K562 (cell line): ENCODE measurements around the gene UPK3A. TPM values are rescaled to one million over a fixed set of nuclear protein-coding genes. Genes with fewer than 3 reads are reported as not detected.

Experiments used
- ATF7 ChIP-seq: fragments of 450-650 bp; IDR thresholded peaks from 2 replicates; pipeline ENCODE4 v1.7.1; 2014; ENCODE audit warnings: mild to moderate bottlenecking, moderate library complexity
- CBFA2T2 ChIP-seq: fragments of 450-650 bp; conservative IDR thresholded peaks from 2 replicates; pipeline ENCODE4 v1.6.1; 2017; ENCODE audit warnings: mild to moderate bottlenecking
- CSDE1 ChIP-seq, 2 experiments: fragments of 450-650 bp; IDR thresholded peaks; 2 replicates each; pipeline ENCODE4 v1.6.1; 2016; ENCODE audit warnings: mild to moderate bottlenecking in 1 of 2
- DACH1 ChIP-seq: fragments of 450-650 bp; IDR thresholded peaks from 2 replicates; pipeline ENCODE4 v1.6.1; 2018; ENCODE audit not compliant: partially characterized antibody
- E4F1 ChIP-seq: fragments of 250-450 bp; sonication (Bioruptor Pico); IDR thresholded peaks from 2 replicates; pipeline ENCODE4 v1.5.0; 2021; ENCODE audit warnings: mild to moderate bottlenecking, borderline replicate concordance
- GABPB2 ChIP-seq: fragments of 250-450 bp; sonication (Bioruptor Pico); conservative IDR thresholded peaks from 2 replicates; pipeline ENCODE4 v1.5.1; 2021; ENCODE audit warnings: mild to moderate bottlenecking
- GATAD2A ChIP-seq: fragments of 450-650 bp; IDR thresholded peaks from 2 replicates; pipeline ENCODE4 v1.6.1; 2017
- MCM7 ChIP-seq, 2 experiments: fragments of 450-650 bp; IDR thresholded peaks; 2 replicates each; pipeline ENCODE4 v1.6.1; 2016 to 2018
- MXD1 ChIP-seq: fragments of 250-450 bp; sonication (Bioruptor Pico); IDR thresholded peaks from 2 replicates; pipeline ENCODE4 v1.8.0; 2021; ENCODE audit warnings: borderline replicate concordance, mild to moderate bottlenecking, moderate library complexity; ENCODE audit not compliant: poor library complexity, severe bottlenecking
- NEUROD1 ChIP-seq: fragments of 150-350 bp; IDR thresholded peaks from 2 replicates; pipeline ENCODE4 v1.6.1; 2014; ENCODE audit warnings: borderline replicate concordance, low read length, low read depth; ENCODE audit not compliant: partially characterized antibody
- NKRF ChIP-seq: fragments of 450-650 bp; IDR thresholded peaks from 2 replicates; pipeline ENCODE4 v1.6.1; 2016; ENCODE audit warnings: borderline replicate concordance
- PCBP2 ChIP-seq: fragments of 200-400 bp; formaldehyde crosslinking; IDR thresholded peaks from 2 replicates; pipeline ENCODE4 v1.6.1; 2018; ENCODE audit warnings: low read length, low read depth, mild to moderate bottlenecking, moderate library complexity; ENCODE audit not compliant: poor library complexity, severe bottlenecking
- RUNX1 ChIP-seq: sonication (generic); IDR thresholded peaks from 2 replicates; pipeline ENCODE4 v1.6.1; 2016; ENCODE audit warnings: antibody characterized with exemption, low read depth
- YBX1 ChIP-seq: fragments of 450-650 bp; IDR thresholded peaks from 2 replicates; pipeline ENCODE4 v1.7.1; 2016; ENCODE audit warnings: mild to moderate bottlenecking
- ZBTB33 ChIP-seq: sonication (generic); formaldehyde crosslinking; IDR thresholded peaks from 2 replicates; pipeline ENCODE4 v1.8.1; 2023; ENCODE audit warnings: mild to moderate bottlenecking, missing genetic modification reagents
- ZBTB8A ChIP-seq: fragments of 450-650 bp; IDR thresholded peaks from 2 replicates; pipeline ENCODE4 v1.6.1; 2018; ENCODE audit warnings: mild to moderate bottlenecking, moderate library complexity; ENCODE audit not compliant: partially characterized antibody
- ZNF134 ChIP-seq: fragments of 250-450 bp; sonication (Bioruptor Pico); conservative IDR thresholded peaks from 2 replicates; pipeline ENCODE4 v1.4.0; 2020
- ZNF263 ChIP-seq: sonication (generic); formaldehyde crosslinking; IDR thresholded peaks from 2 replicates; pipeline ENCODE4 v1.8.0; 2022; ENCODE audit warnings: mild to moderate bottlenecking, missing genetic modification reagents, borderline replicate concordance
- ZNF3 ChIP-seq: fragments of 250-450 bp; sonication (Bioruptor Pico); IDR thresholded peaks from 2 replicates; pipeline ENCODE4 v1.5.0; 2021; ENCODE audit warnings: mild to moderate bottlenecking, moderate library complexity
- ZNF395 ChIP-seq: fragments of 200-800 bp; sonication (Bioruptor generic); IDR thresholded peaks from 2 replicates; pipeline ENCODE4 v1.6.1; 2017; ENCODE audit warnings: missing genetic modification characterization, missing compliant biosample characterization
- polyA plus RNA-seq, 8 experiments: library from polyadenylated mRNA; depleted of rRNA in 4 of 8; stranded (reverse) in 5 of 8; unstranded in 3 of 8; fragments of >200 nt; fragmentation: Nextera tagmentation in 2 of 8; fragmentation: Illumina TruSeq in 1 of 8; extraction: Ambion mirVana in 2 of 8; extraction: Trizol in 1 of 8; gene quantifications; 2 replicates each; pipeline versions ENCODE4 v1.2.1 to v1.2.3, GENCODE V29; 2011 to 2014; ENCODE audit warnings: inconsistent platforms in 1 of 8, missing spikeins in 1 of 8
- total RNA-seq, 7 experiments: library from RNA; depleted of rRNA in 6 of 7; stranded (reverse); fragments of >200 nt in 6 of 7; fragmentation: Illumina TruSeq in 2 of 7; extraction: Trizol in 2 of 7; gene quantifications; 2 replicates each; pipeline versions ENCODE4 v1.2.1 to v1.2.3, GENCODE V29; 2011 to 2021; ENCODE audit warnings: low replicate concordance in 1 of 7

Gene UPK3A
- total and polyA plus RNA-seq, 9 of the 15 experiments (the other 6 are each of a cell fraction or from before 2014, with no cell fraction given): not detected

DNA sequence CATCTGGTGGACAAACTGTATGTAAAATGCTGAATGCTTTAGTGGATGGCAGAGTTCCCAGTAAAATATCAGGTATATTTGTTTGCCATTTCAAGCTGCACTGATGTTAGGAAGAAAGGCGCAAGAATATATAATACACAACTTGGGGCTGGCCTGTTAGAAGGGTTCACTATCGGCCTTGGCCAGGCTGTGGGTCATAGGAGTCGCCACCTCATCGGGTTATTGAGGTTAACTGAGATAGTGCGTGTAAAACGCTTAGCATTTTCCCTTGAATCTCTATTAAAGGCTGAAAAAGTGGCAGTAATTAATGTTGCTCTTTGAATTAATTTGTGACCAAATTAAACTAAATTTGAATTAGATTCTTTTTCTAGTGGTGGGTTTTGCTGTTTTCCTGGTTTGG, 30.0 kb downstream of the UPK3A start (continued):
- TF ChIP-seq E4F1 (CRISPR knock-in tag) (no peak), CSDE1 (IDR thresholded peaks at IDR 0.05) (no peak), DACH1 (peak; percentile 8), ZNF395 (no peak), PCBP2 (no peak), RUNX1 (no peak), ZBTB8A (no peak), YBX1 (no peak), CBFA2T2 (peak; percentile 51), MXD1 (CRISPR knock-in tag) (no peak), MCM7 (IDR thresholded peaks at IDR 0.05) (no peak), ZNF134 (CRISPR knock-in tag) (no peak), ATF7 (no peak), GABPB2 (no peak), GATAD2A (no peak), NEUROD1 (no peak), ZNF3 (CRISPR knock-in tag) (no peak), ZBTB33 (CRISPR knock-in tag) (no peak), NKRF (no peak), ZNF263 (CRISPR knock-in tag) (no peak)
